HG02884 (cell line): ENCODE data around the gene NACC1.

ENCODE experiments used
- ATAC-seq: cut with Tn5 transposase; IDR thresholded peaks from one replicate; pipeline ENCODE4 v1.9.1; 2021; ENCODE audit warnings: mild to moderate bottlenecking, moderate library complexity; ENCODE audit not compliant: unreplicated experiment

Gene NACC1

GRCh38 chr19:13187419-13187818, 69.4 kb downstream of the NACC1 start:
- no peak for ATAC-seq

GRCh38 chr19:13189600-13189999, 71.5 kb downstream of the NACC1 start:
- ATAC-seq, result no peak
